H1 (cell line): ENCODE data around the gene GRIK1. TPM values are rescaled to one million over a fixed set of nuclear protein-coding genes. Genes with fewer than 3 reads are reported as not detected.

Experiments used
- CTCF ChIA-PET: fragments of 300-600 bp; sonication (Branson Sonifier 250); formaldehyde crosslinking; loops from one replicate; lab custom pipeline; 2021; ENCODE audit not compliant: partially characterized antibody; lab: Charles Lee
- POLR2A ChIA-PET: fragments of 300-600 bp; sonication (Branson Sonifier 250); formaldehyde crosslinking; loops from one replicate; lab custom pipeline; 2021; ENCODE audit warnings: inconsistent platforms; ENCODE audit not compliant: partially characterized antibody; lab: Charles Lee
- DNase-seq, 2 experiments: peaks; one replicate each; pipeline versions ENCODE4 v3.0.0 to v3.0.0-alpha.2; 2010 to 2022; ENCODE audit warnings: low spot score in 2 of 2, low read depth in 1 of 2, mixed read lengths in 1 of 2
- FAIRE-seq: peaks from 2 replicates; lab custom pipeline; 2011; peaks lifted over from hg19 to GRCh38; lab: Jason Lieb, UNC
- H2AFZ ChIP-seq: 2 replicates; pipeline ENCODE4 v1.8.1; 2012; ENCODE audit warnings: low read length, inconsistent platforms
- H2AK5ac ChIP-seq: 2 replicates; pipeline ENCODE4 v1.6.1; 2013; ENCODE audit warnings: low read depth, low read length
- H2BK120ac ChIP-seq: replicated peaks from 2 replicates; pipeline ENCODE3; 2013; ENCODE audit warnings: low read depth, low read length, inconsistent platforms
- H2BK12ac ChIP-seq: 2 replicates; pipeline ENCODE4 v1.6.1; 2013; ENCODE audit warnings: low read depth, low read length
- H2BK15ac ChIP-seq: 2 replicates; pipeline ENCODE4 v1.6.1; 2013; ENCODE audit warnings: low read length
- H2BK20ac ChIP-seq: 2 replicates; pipeline ENCODE4 v1.6.1; 2013; ENCODE audit warnings: low read length
- H2BK5ac ChIP-seq: 2 replicates; pipeline ENCODE4 v1.6.1; 2013; ENCODE audit warnings: low read depth, low read length
- H3K14ac ChIP-seq: 2 replicates; pipeline ENCODE4 v1.6.1; 2013; ENCODE audit warnings: inconsistent platforms; ENCODE audit not compliant: insufficient read length
- H3K18ac ChIP-seq: 2 replicates; pipeline ENCODE4 v1.6.1; 2013; ENCODE audit warnings: low read length; ENCODE audit errors: extremely low read depth
- H3K23ac ChIP-seq: 2 replicates; pipeline ENCODE4 v1.6.1; 2013; ENCODE audit warnings: inconsistent platforms; ENCODE audit not compliant: insufficient read length
- H3K23me2 ChIP-seq: 2 replicates; pipeline ENCODE4 v1.6.1; 2013; ENCODE audit warnings: low read depth, low read length
- H3K27ac ChIP-seq: 2 replicates; pipeline ENCODE4 v1.6.1; 2011; ENCODE audit warnings: low read depth, low read length, inconsistent platforms
- H3K27me3 ChIP-seq, 4 experiments: replicated peaks in 1 of 4; 1 replicate in 1 of 4; 2 replicates in 3 of 4; pipeline versions ENCODE4 v1.6.1 to v1.8.1; 2011 to 2013; ENCODE audit warnings: low read length in 3 of 4, mild to moderate bottlenecking in 3 of 4, inconsistent platforms in 2 of 4, mixed read lengths in 2 of 4, moderate library complexity in 1 of 4; ENCODE audit not compliant: control insufficient read depth in 3 of 4, insufficient read depth in 3 of 4; ENCODE audit errors: extremely low read depth in 1 of 4
- H3K36me3 ChIP-seq, 4 experiments: 2 replicates each; pipeline versions ENCODE4 v1.6.1 to v1.8.1; 2011 to 2013; ENCODE audit warnings: mild to moderate bottlenecking in 4 of 4, low read length in 3 of 4, moderate library complexity in 2 of 4, control low read depth in 1 of 4, inconsistent platforms in 1 of 4; ENCODE audit not compliant: insufficient read depth in 4 of 4, control insufficient read depth in 2 of 4
- H3K4ac ChIP-seq: replicated peaks from 2 replicates; pipeline ENCODE3; 2013; ENCODE audit warnings: low read length, low read depth, mixed read lengths, inconsistent platforms; ENCODE audit not compliant: insufficient read length
- H3K4me1 ChIP-seq, 4 experiments: replicated peaks in 1 of 4; 1 replicate in 1 of 4; 2 replicates in 3 of 4; pipeline versions ENCODE4 v1.6.1 to v1.8.1; 2011 to 2013; ENCODE audit warnings: low read length in 3 of 4, inconsistent platforms in 2 of 4, mixed read lengths in 1 of 4; ENCODE audit not compliant: insufficient read depth in 4 of 4, control insufficient read depth in 3 of 4
- H3K4me2 ChIP-seq, 2 experiments: 2 replicates each; pipeline versions ENCODE4 v1.6.1 to v1.8.1; 2011 to 2013; ENCODE audit warnings: low read depth in 2 of 2, low read length in 2 of 2, control low read depth in 1 of 2, inconsistent platforms in 1 of 2, mild to moderate bottlenecking in 1 of 2; ENCODE audit not compliant: insufficient read depth in 1 of 2
- H3K4me3 ChIP-seq, 4 experiments: fragments of 200-600, 300-600 bp in 1 of 4; sonication (generic), shearing (Covaris generic), sonication (Bioruptor Twin) in 1 of 4; 2 replicates each; pipeline versions ENCODE4 v1.5.1 to v1.8.1; 2011 to 2016; ENCODE audit warnings: low read length in 4 of 4, low read depth in 3 of 4, control low read depth in 2 of 4, inconsistent platforms in 2 of 4, mild to moderate bottlenecking in 2 of 4, mixed read lengths in 1 of 4, moderate library complexity in 1 of 4; ENCODE audit not compliant: insufficient read depth in 2 of 4; ENCODE audit errors: extremely low read depth in 1 of 4
- H3K56ac ChIP-seq: replicated peaks from 2 replicates; pipeline ENCODE3; 2013; ENCODE audit warnings: low read depth, mild to moderate bottlenecking, mixed read lengths, low read length, inconsistent platforms; ENCODE audit not compliant: insufficient read length
- H3K79me1 ChIP-seq: 2 replicates; pipeline ENCODE4 v1.6.1; 2013; ENCODE audit warnings: low read depth, low read length, control low read depth
- H3K79me2 ChIP-seq, 2 experiments: 2 replicates each; pipeline versions ENCODE4 v1.6.1 to v1.8.1; 2012 to 2013; ENCODE audit warnings: low read length in 2 of 2, mild to moderate bottlenecking in 2 of 2, inconsistent platforms in 1 of 2; ENCODE audit not compliant: insufficient read depth in 2 of 2, control insufficient read depth in 1 of 2
- H3K9ac ChIP-seq, 4 experiments: replicated peaks in 1 of 4; 1 replicate in 1 of 4; 2 replicates in 3 of 4; pipeline versions ENCODE4 v1.6.1 to v1.8.1; 2011 to 2013; ENCODE audit warnings: low read depth in 3 of 4, low read length in 3 of 4, control low read depth in 2 of 4, mild to moderate bottlenecking in 2 of 4, moderate library complexity in 2 of 4, inconsistent platforms in 1 of 4; ENCODE audit errors: extremely low read depth in 1 of 4
- H3K9me3 ChIP-seq, 2 experiments: 2 replicates each; pipeline versions ENCODE4 v1.6.1 to v1.8.1; 2012 to 2013; ENCODE audit warnings: mild to moderate bottlenecking in 2 of 2, moderate library complexity in 2 of 2, control low read depth in 1 of 2, inconsistent platforms in 1 of 2, low read depth in 1 of 2, low read length in 1 of 2, mixed read lengths in 1 of 2; ENCODE audit not compliant: insufficient read depth in 2 of 2
- H4K20me1 ChIP-seq, 2 experiments: replicated peaks in 1 of 2; 2 replicates each; pipeline versions ENCODE3 to v1.8.1; 2011 to 2013; ENCODE audit warnings: inconsistent platforms in 2 of 2, low read length in 2 of 2, mild to moderate bottlenecking in 1 of 2; ENCODE audit not compliant: insufficient read depth in 2 of 2, control insufficient read depth in 1 of 2
- H4K5ac ChIP-seq: 2 replicates; pipeline ENCODE4 v1.6.1; 2013; ENCODE audit warnings: low read length, low read depth, mixed read lengths, inconsistent platforms; ENCODE audit not compliant: insufficient read length
- H4K8ac ChIP-seq: 2 replicates; pipeline ENCODE4 v1.8.0; 2013; ENCODE audit warnings: mild to moderate bottlenecking, moderate library complexity, low read length, inconsistent platforms; ENCODE audit not compliant: insufficient read depth; ENCODE audit errors: extremely low read depth
- H4K91ac ChIP-seq: replicated peaks from 2 replicates; pipeline ENCODE3; 2013; ENCODE audit warnings: low read length, mixed read lengths, inconsistent platforms; ENCODE audit not compliant: insufficient read length
- RXRA ChIP-seq: IDR thresholded peaks from 2 replicates; pipeline ENCODE4 v1.6.1; 2011; ENCODE audit warnings: low read depth, mild to moderate bottlenecking, low read length, moderate library complexity; ENCODE audit not compliant: insufficient read depth
- SIX5 ChIP-seq: IDR thresholded peaks from 2 replicates; pipeline ENCODE4 v1.6.1; 2011; ENCODE audit warnings: mild to moderate bottlenecking, low read depth, low read length
- TBP ChIP-seq: IDR thresholded peaks from 2 replicates; pipeline ENCODE4 v1.6.1; 2011; ENCODE audit warnings: low read depth, low read length, improper control_type of control experiment
- WGBS, 2 experiments: shearing (Covaris generic) in 1 of 2; methylation state at CpG; one replicate each; pipeline versions ENCODE4 v1.1.6 to v1.1.7; 2013 to 2015; ENCODE audit warnings: low lambda C conversion rate in 2 of 2, mixed read lengths in 2 of 2, inconsistent platforms in 1 of 2, low coverage in 1 of 2, missing lambda C conversion rate in 1 of 2; ENCODE audit not compliant: insufficient replicate concordance in 2 of 2, insufficient coverage in 1 of 2, insufficient read length in 1 of 2; ENCODE audit errors: extremely low coverage in 1 of 2, missing lambda C conversion rate in 1 of 2; 5-methylcytosine and 5-hydroxymethylcytosine counted together
- polyA plus RNA-seq, 7 experiments: library from polyadenylated mRNA; depleted of rRNA in 3 of 7; stranded (reverse) in 5 of 7; unstranded in 2 of 7; fragments of >200 nt in 5 of 7; fragments of 200-250 nt in 2 of 7; gene quantifications; 1 replicate in 5 of 7; 2 replicates in 1 of 7; 4 replicates in 1 of 7; pipeline versions ENCODE4 v1.2.1 to v1.2.3, GENCODE V29; 2011 to 2013; ENCODE audit warnings: missing spikeins in 2 of 7, mixed read lengths in 2 of 7
- total RNA-seq: library from RNA; stranded (reverse); fragmentation: NEBNext Ultra II Directional; extraction: Animal tissue kit (Norgen Biotek cat#: 25700); gene quantifications from 2 replicates; pipeline ENCODE4 v1.2.1, GENCODE V29; 2021

The GRIK1 gene
- total and polyA plus RNA-seq, 2 of the 8 experiments (the other 6 are each of a cell fraction or from before 2014, with no cell fraction given) = 0.11 to 0.32 TPM

- H2BK15ac ChIP-seq = no peak overlapping the region
- no peak overlapping the region for H3K14ac ChIP-seq
- no peaks in the 10 kb centered on the region; the same call in 1 of the 2 replicates for H3K23me2 ChIP-seq
- H3K56ac ChIP-seq = no peak overlapping the region
- H3K9ac ChIP-seq = no peak overlapping the region
- no peaks in the 10 kb centered on the region for H3K79me1 ChIP-seq
- no peak overlapping the region for H4K91ac ChIP-seq
- no peaks in the 10 kb centered on the region for H3K36me3 ChIP-seq
- FAIRE-seq (peak; percentile 50), DNase-seq (no peak)
- H3K9me3 ChIP-seq = no peaks in the 10 kb centered on the region
- POLR2A ChIA-PET = no interaction called here
- peak overlapping the region; percentile 17 for H2AFZ ChIP-seq
- no peaks in the 10 kb centered on the region for H3K79me2 ChIP-seq
- CTCF ChIA-PET = interaction anchor here (0.9 to 1.1 kb wide), 2 partner anchors 16 to 21 kb away, joined by 3 to 4 read pairs; no protein-coding TSS in a partner anchor
- no peak overlapping the region for H4K8ac ChIP-seq
- H3K4me2 ChIP-seq = no peak overlapping the region; a peak in 1 of 4 replicates
- H3K27ac ChIP-seq = no peak overlapping the region
- WGBS, 2 experiments = 46% methylated on average over 6 of the region's 6 CpGs; no CpG with 5 or more reads in 1 of the 2 experiments
- no peak overlapping the region for H3K4me3 ChIP-seq
- H4K5ac ChIP-seq = no peak overlapping the region
- no peak overlapping the region for H2BK120ac ChIP-seq
- no peaks in the 10 kb centered on the region for H4K20me1 ChIP-seq
- no peak overlapping the region for H3K23ac ChIP-seq
- no peak overlapping the region for H2BK12ac ChIP-seq
- H3K4me1 ChIP-seq = peaks cover 0 to 7% (median 1%) of the 10 kb centered on the region in 4 experiments; a peak in 4 of 7 replicates
- H3K27me3 ChIP-seq = no peaks in the 10 kb centered on the region
- TF ChIP-seq RXRA (no peak), SIX5 (no peak), TBP (peak; percentile 25; the same call in 1 of the 2 replicates)
- no peak overlapping the region for H3K18ac ChIP-seq
- no peak overlapping the region for H3K4ac ChIP-seq
- H2BK20ac ChIP-seq = no peak overlapping the region
- no peak overlapping the region for H2BK5ac ChIP-seq
- H2AK5ac ChIP-seq = no peak overlapping the region
These were observed 69.0 kb downstream of the GRIK1 start for GRCh38 chr21:29870814-29871213.
